PC-9 (cell line): ENCODE results near the gene RALGAPA2. TPM values are rescaled to one million over a fixed set of nuclear protein-coding genes. Genes with fewer than 3 reads are reported as not detected.

ENCODE experiments used
- BruUV-seq: library from RNA; stranded (reverse); fragments of 400-500 nt; replicated peaks from 2 replicates; lab custom pipeline; 2021; lab: Mats Ljungman, UMichigan
- CTCF ChIA-PET: fragments of 300-600 bp; sonication (Branson Sonifier 250); formaldehyde crosslinking; loops from one replicate; lab custom pipeline; 2022; ENCODE audit warnings: antibody characterized with exemption; lab: Charles Lee
- POLR2A ChIA-PET: fragments of 300-600 bp; sonication (Branson Sonifier 250); formaldehyde crosslinking; loops from one replicate; lab custom pipeline; 2022; ENCODE audit warnings: antibody characterized with exemption; ENCODE audit not compliant: unreplicated experiment; lab: Charles Lee
- DNase-seq, 2 experiments: peaks; one replicate each; pipeline versions ENCODE4 v3.0.0 to v3.0.0-alpha.2; 2015 to 2022; ENCODE audit warnings: mixed read lengths in 1 of 2
- H2AFZ ChIP-seq: fragments of 200-600 bp; sonication (generic); 2 replicates; pipeline ENCODE4 v1.8.1; 2017; ENCODE audit warnings: antibody characterized with exemption
- H3F3A ChIP-seq: fragments of 200-600 bp; sonication (generic); 2 replicates; pipeline ENCODE4 v1.8.1; 2017; ENCODE audit warnings: antibody characterized with exemption, mild to moderate bottlenecking, low read depth; ENCODE audit not compliant: insufficient read depth
- H3K27ac ChIP-seq: fragments of 200-600 bp; sonication (generic); 2 replicates; pipeline ENCODE4 v1.6.1; 2016; ENCODE audit warnings: mixed run types
- H3K27me3 ChIP-seq: fragments of 200-600 bp; sonication (generic); 2 replicates; pipeline ENCODE4 v1.6.1; 2016; ENCODE audit warnings: low read depth, mixed run types; ENCODE audit not compliant: insufficient read depth
- H3K36me3 ChIP-seq: fragments of 200-600 bp; sonication (generic); 2 replicates; pipeline ENCODE4 v1.6.1; 2016; ENCODE audit warnings: low read depth, mixed run types
- H3K4me1 ChIP-seq: fragments of 200-600 bp; sonication (generic); replicated peaks from 2 replicates; pipeline ENCODE4 v1.6.1; 2016; ENCODE audit warnings: mixed run types; ENCODE audit not compliant: insufficient read depth
- H3K4me2 ChIP-seq: fragments of 200-600 bp; sonication (generic); 2 replicates; pipeline ENCODE4 v1.6.1; 2017; ENCODE audit warnings: mixed run types
- H3K4me3 ChIP-seq: fragments of 200-600 bp; sonication (generic); 2 replicates; pipeline ENCODE4 v1.6.1; 2016; ENCODE audit warnings: mixed run types
- H3K79me2 ChIP-seq: fragments of 200-600 bp; sonication (generic); 2 replicates; pipeline ENCODE4 v1.6.1; 2017; ENCODE audit warnings: low read depth, mixed run types
- H3K9me2 ChIP-seq: fragments of 200-600 bp; sonication (generic); 2 replicates; pipeline ENCODE4 v1.8.1; 2017; ENCODE audit warnings: mild to moderate bottlenecking; ENCODE audit not compliant: insufficient read depth
- H3K9me3 ChIP-seq: fragments of 200-600 bp; sonication (generic); 2 replicates; pipeline ENCODE4 v1.8.1; 2016; ENCODE audit warnings: low read depth; ENCODE audit not compliant: insufficient read depth
- H4K20me1 ChIP-seq: fragments of 200-600 bp; sonication (generic); 2 replicates; pipeline ENCODE4 v1.8.1; 2017; ENCODE audit not compliant: insufficient read depth
- EZH2 ChIP-seq: fragments of 200-600 bp; sonication (generic); IDR thresholded peaks from 2 replicates; pipeline ENCODE4 v1.8.0; 2017; ENCODE audit warnings: antibody characterized with exemption, low read depth
- intact Hi-C: fragments of 100-400 bp; cut with micrococcal nuclease; formaldehyde crosslinking; loops from one replicate; pipeline ENCODE4 v1.10.0; 2022; ENCODE audit not compliant: unreplicated experiment
- total RNA-seq: library from RNA; stranded (reverse); gene quantifications from 2 replicates; pipeline ENCODE4 v1.2.3, GENCODE V29; 2021
- TF ChIP-seq, protein P1 (sequence below): fragments of 200-600 bp; sonication (generic); conservative IDR thresholded peaks from 2 replicates; pipeline ENCODE4 v1.6.1; 2017; ENCODE audit warnings: mixed run types, antibody characterized with exemption, mild to moderate bottlenecking, moderate library complexity

Gene RALGAPA2
- total RNA-seq, 1 experiment from 2014 or later: 28.7 TPM

DNA sequence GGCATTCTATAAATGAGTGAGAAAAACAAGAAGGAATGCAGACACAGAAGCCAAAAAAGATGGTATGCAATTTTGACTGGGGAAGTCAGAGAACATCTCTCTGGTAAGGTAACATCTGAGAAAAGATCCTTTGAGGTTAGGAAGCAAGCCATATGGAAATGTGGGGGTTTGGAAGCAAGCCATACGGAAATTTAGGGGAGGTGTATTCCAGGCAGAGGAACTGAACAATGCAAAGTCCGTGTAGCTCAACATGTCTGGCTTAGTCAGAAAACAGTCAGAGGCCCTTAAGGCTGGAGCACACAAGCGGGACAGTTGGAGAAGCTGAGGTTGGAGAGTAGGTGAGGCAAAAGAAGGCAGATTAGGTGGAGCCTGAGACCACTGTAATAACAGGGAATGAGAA lies 35.3 kb downstream of the RALGAPA2 start:
- Histone ChIP-seq H3K9me3 (no peaks in the 10 kb centered on the region), H2AFZ (no peak overlapping the region), H3K27ac (no peak overlapping the region), H3F3A (no peaks in the 10 kb centered on the region), H3K36me3 (no peaks in the 10 kb centered on the region), H3K27me3 (no peaks in the 10 kb centered on the region), H3K4me2 (no peak overlapping the region), H3K79me2 (no peaks in the 10 kb centered on the region), H3K4me3 (no peak overlapping the region), H3K4me1 (no peaks in the 10 kb centered on the region), H4K20me1 (no peaks in the 10 kb centered on the region; the same call in 1 of the 2 replicates), H3K9me2 (no peaks in the 10 kb centered on the region)
- intact Hi-C loops: no loop called here
- ChIA-PET POLR2A (no interaction called here), CTCF (no interaction called here)
- DNase-seq: no peak
- no TSS peak for BruUV-seq
- TF ChIP-seq EZH2: no peak
- TF ChIP-seq, protein P1, sequence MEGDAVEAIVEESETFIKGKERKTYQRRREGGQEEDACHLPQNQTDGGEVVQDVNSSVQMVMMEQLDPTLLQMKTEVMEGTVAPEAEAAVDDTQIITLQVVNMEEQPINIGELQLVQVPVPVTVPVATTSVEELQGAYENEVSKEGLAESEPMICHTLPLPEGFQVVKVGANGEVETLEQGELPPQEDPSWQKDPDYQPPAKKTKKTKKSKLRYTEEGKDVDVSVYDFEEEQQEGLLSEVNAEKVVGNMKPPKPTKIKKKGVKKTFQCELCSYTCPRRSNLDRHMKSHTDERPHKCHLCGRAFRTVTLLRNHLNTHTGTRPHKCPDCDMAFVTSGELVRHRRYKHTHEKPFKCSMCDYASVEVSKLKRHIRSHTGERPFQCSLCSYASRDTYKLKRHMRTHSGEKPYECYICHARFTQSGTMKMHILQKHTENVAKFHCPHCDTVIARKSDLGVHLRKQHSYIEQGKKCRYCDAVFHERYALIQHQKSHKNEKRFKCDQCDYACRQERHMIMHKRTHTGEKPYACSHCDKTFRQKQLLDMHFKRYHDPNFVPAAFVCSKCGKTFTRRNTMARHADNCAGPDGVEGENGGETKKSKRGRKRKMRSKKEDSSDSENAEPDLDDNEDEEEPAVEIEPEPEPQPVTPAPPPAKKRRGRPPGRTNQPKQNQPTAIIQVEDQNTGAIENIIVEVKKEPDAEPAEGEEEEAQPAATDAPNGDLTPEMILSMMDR: no peak

DNA sequence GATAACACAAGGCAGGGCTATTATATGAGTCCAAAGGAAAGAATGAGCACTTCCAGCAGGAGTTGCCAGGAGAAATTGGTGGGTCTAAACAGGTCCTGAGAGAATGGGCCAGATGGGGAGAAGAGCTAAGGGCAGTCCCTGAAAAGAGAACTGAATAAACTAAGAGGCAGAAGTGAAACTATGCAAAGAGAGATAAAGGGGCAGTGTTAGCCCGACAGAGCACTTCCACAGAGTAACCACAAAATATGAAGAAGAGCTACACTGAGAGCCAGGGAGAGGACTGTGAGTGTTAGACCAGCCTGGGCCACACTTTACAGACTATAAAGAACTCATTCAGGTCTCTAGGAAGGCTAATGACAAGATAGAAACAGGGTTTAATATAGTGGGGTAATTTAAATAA lies 43.8 kb downstream of the RALGAPA2 start:
- ChIA-PET POLR2A (no interaction called here), CTCF (no interaction called here)
- no peaks in the 10 kb centered on the region for H3K9me2 ChIP-seq
- no peaks in the 10 kb centered on the region for H3K79me2 ChIP-seq
- H3K9me3 ChIP-seq: no peaks in the 10 kb centered on the region
- DNase-seq: no peak
- no peak overlapping the region for H2AFZ ChIP-seq
- no peaks in the 10 kb centered on the region for H3K4me1 ChIP-seq
- no peak overlapping the region for H3K4me2 ChIP-seq
- BruUV-seq: no TSS peak
- H3K36me3 ChIP-seq: no peaks in the 10 kb centered on the region
- no peaks in the 10 kb centered on the region for H3K27me3 ChIP-seq
- intact Hi-C loops: no loop called here
- no peak for TF ChIP-seq EZH2
- TF ChIP-seq, protein P1: no peak
- no peak overlapping the region for H3K4me3 ChIP-seq
- no peaks in the 10 kb centered on the region for H3F3A ChIP-seq
- no peak overlapping the region for H3K27ac ChIP-seq
- H4K20me1 ChIP-seq: peaks cover 7% of the 10 kb centered on the region; the same call in 1 of the 2 replicates

DNA sequence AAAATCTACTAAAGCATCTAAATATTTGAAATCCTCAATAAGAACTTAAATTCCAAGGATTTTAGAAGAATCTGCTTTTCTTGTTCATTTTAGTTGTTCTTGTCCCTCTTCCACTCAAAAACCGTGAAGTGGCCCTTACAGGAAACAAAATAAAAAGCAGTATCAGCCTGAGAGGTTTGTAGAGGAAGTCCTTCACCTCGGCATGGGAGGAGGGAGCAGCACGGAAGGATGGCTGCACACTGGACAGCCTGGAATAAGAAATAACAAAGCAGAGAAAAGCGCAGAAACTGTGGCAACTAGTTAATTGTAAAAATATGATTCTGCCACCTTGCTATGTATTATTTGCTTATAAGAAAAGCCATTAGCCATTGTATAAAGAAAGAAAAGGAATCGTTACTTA lies 46.1 kb downstream of the RALGAPA2 start:
- intact Hi-C loops: no loop called here
- no peaks in the 10 kb centered on the region for H3K9me2 ChIP-seq
- no peaks in the 10 kb centered on the region for H3K27me3 ChIP-seq
- no peaks in the 10 kb centered on the region for H3K79me2 ChIP-seq
- H2AFZ ChIP-seq: no peak overlapping the region
- no TSS peak for BruUV-seq
- H3F3A ChIP-seq: no peaks in the 10 kb centered on the region
- H3K27ac ChIP-seq: no peak overlapping the region
- no peaks in the 10 kb centered on the region for H3K4me1 ChIP-seq
- H3K36me3 ChIP-seq: no peaks in the 10 kb centered on the region
- no peaks in the 10 kb centered on the region for H3K9me3 ChIP-seq
- no peak overlapping the region for H3K4me2 ChIP-seq
- peaks cover 7% of the 10 kb centered on the region; the same call in 1 of the 2 replicates for H4K20me1 ChIP-seq
- no peak for TF ChIP-seq EZH2
- TF ChIP-seq, protein P1: no peak
- CTCF ChIA-PET: no interaction called here
- H3K4me3 ChIP-seq: no peak overlapping the region
- DNase-seq: no peak
- POLR2A ChIA-PET: no interaction called here
